Measurements from ENCODE around the gene DPYSL3. TPM values are rescaled to one million over a fixed set of nuclear protein-coding genes. Genes with fewer than 3 reads are reported as not detected.

The DPYSL3 gene
- total RNA-seq, 1 donor from 2014 or later = 414 TPM

DNA sequence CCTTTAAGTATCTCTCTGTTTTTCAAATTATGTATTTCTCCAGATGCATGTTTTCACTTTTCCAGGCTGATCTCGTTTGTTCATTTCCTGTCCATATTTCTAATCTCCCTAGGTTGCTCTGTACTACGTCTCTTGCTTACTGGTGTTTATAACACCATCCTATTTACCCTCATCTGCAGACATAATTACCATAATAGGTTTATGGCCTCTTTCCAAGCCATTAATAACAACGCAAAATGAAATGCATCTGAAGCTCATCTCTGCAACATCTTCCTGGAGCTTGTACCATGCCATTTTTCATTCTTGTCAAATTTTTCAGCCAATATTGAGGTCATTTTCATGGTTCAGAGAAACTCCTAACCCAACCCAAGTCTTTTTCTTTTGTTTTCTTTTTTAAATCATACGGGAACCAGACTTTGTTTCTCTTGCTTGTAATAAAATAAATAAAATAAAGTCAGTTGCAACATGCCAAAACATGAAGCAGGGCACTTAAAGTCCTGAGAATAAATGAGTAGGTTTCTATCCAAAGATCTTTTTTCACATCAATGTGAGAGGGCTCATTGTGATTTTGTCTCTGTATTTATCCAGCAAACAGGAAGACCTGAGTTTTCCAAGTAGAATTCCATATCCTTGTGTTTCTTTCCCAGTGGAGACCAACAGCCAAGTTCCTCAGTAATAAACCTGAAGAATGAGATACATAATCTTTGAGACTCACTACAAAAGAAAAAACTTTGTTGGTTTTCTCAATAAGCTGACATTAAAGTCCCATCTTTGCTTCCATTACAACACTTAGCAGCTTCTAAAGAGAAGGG is 37.0 kb downstream of the DPYSL3 start:
- peaks cover 46% of the 10 kb centered on the region for H3F3A ChIP-seq (ENCODE audit: low read depth)
- H3K9ac ChIP-seq = no peak overlapping the region
- H3K9me3 Mint-ChIP-seq = peaks cover 13% of the 10 kb centered on the region
- H3K4me3 Mint-ChIP-seq = no peak overlapping the region
- no peaks in the 10 kb centered on the region for H3K27me3 Mint-ChIP-seq (ENCODE audit: insufficient read depth, low read depth)
- no peaks in the 10 kb centered on the region for H3K9me3 ChIP-seq (ENCODE audit: low read depth)
- no peaks in the 10 kb centered on the region for H3K4me1 Mint-ChIP-seq
- H3K79me2 ChIP-seq (ENCODE audit: low read depth) = peaks cover 98% of the 10 kb centered on the region
- DNase-seq (ENCODE audit: low spot score) = no peak
- H3K36me3 ChIP-seq = no peaks in the 10 kb centered on the region
- H3K36me3 Mint-ChIP-seq = peaks cover 33% of the 10 kb centered on the region
- no peak for TF ChIP-seq EZH2 (IDR thresholded peaks at IDR 0.05)
- TF ChIP-seq, protein P1, sequence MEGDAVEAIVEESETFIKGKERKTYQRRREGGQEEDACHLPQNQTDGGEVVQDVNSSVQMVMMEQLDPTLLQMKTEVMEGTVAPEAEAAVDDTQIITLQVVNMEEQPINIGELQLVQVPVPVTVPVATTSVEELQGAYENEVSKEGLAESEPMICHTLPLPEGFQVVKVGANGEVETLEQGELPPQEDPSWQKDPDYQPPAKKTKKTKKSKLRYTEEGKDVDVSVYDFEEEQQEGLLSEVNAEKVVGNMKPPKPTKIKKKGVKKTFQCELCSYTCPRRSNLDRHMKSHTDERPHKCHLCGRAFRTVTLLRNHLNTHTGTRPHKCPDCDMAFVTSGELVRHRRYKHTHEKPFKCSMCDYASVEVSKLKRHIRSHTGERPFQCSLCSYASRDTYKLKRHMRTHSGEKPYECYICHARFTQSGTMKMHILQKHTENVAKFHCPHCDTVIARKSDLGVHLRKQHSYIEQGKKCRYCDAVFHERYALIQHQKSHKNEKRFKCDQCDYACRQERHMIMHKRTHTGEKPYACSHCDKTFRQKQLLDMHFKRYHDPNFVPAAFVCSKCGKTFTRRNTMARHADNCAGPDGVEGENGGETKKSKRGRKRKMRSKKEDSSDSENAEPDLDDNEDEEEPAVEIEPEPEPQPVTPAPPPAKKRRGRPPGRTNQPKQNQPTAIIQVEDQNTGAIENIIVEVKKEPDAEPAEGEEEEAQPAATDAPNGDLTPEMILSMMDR (IDR thresholded peaks at IDR 0.05) = no peak
- TF ChIP-seq EZH2phosphoT487 (IDR thresholded peaks at IDR 0.05) = no peak
- no peak overlapping the region for H3K4me2 ChIP-seq
- no peak overlapping the region for H3K27ac Mint-ChIP-seq
- no peaks in the 10 kb centered on the region for H3K27me3 ChIP-seq
- no peak overlapping the region for H3K4me3 ChIP-seq
- H3K27ac ChIP-seq = no peak overlapping the region
- no peak overlapping the region for H2AFZ ChIP-seq (replicated peaks)
- peaks cover 24% of the 10 kb centered on the region for H4K20me1 ChIP-seq (ENCODE audit: low read depth)
- H3K4me1 ChIP-seq = peaks cover 37% of the 10 kb centered on the region

- peaks cover 100% of the 10 kb centered on the region for H3K79me2 ChIP-seq (ENCODE audit: low read depth)
- TF ChIP-seq EZH2phosphoT487 (IDR thresholded peaks at IDR 0.05) = no peak
- Mint-ChIP-seq H3K27ac (no peak overlapping the region), H3K4me1 (peaks cover 3% of the 10 kb centered on the region), H3K4me3 (no peak overlapping the region), H3K27me3 (ENCODE audit: insufficient read depth, low read depth) (peaks cover 3% of the 10 kb centered on the region), H3K9me3 (peaks cover 12% of the 10 kb centered on the region), H3K36me3 (peaks cover 44% of the 10 kb centered on the region)
- no peak overlapping the region for H3K4me3 ChIP-seq
- DNase-seq (ENCODE audit: low spot score) = peak; percentile 16
- H3K27me3 ChIP-seq = no peaks in the 10 kb centered on the region
- H4K20me1 ChIP-seq (ENCODE audit: low read depth) = peaks cover under 1% of the 10 kb centered on the region
- no peaks in the 10 kb centered on the region for H3K9me3 ChIP-seq (ENCODE audit: low read depth)
- H3K36me3 ChIP-seq = no peaks in the 10 kb centered on the region
- peaks cover 63% of the 10 kb centered on the region for H3F3A ChIP-seq (ENCODE audit: low read depth)
- peaks cover 43% of the 10 kb centered on the region for H3K4me1 ChIP-seq
- H3K4me2 ChIP-seq = peak overlapping the region; percentile 11
- H2AFZ ChIP-seq (replicated peaks) = no peak overlapping the region
- peak overlapping the region; percentile 83 for H3K27ac ChIP-seq
- H3K9ac ChIP-seq = no peak overlapping the region
Observed at GRCh38 chr5:147467973-147468508, 41.8 kb downstream of the DPYSL3 start.

- DNase-seq (ENCODE audit: low spot score) = no peak
- H3K36me3 ChIP-seq = no peaks in the 10 kb centered on the region
- no peak overlapping the region for H2AFZ ChIP-seq (replicated peaks)
- H3F3A ChIP-seq (ENCODE audit: low read depth) = peaks cover 59% of the 10 kb centered on the region
- TF ChIP-seq, protein P1 (IDR thresholded peaks at IDR 0.05) = no peak
- H3K27ac ChIP-seq = peak overlapping the region; percentile 87
- Mint-ChIP-seq H3K27ac (peak overlapping the region; percentile 19), H3K27me3 (ENCODE audit: insufficient read depth, low read depth) (peaks cover 3% of the 10 kb centered on the region), H3K4me3 (no peak overlapping the region), H3K9me3 (peaks cover 20% of the 10 kb centered on the region), H3K36me3 (peaks cover 41% of the 10 kb centered on the region), H3K4me1 (peaks cover 3% of the 10 kb centered on the region)
- H3K4me3 ChIP-seq = no peak overlapping the region
- H3K9ac ChIP-seq = no peak overlapping the region
- no peaks in the 10 kb centered on the region for H4K20me1 ChIP-seq (ENCODE audit: low read depth)
- no peaks in the 10 kb centered on the region for H3K27me3 ChIP-seq
- peak overlapping the region; percentile 54 for H3K4me2 ChIP-seq
- peaks cover 100% of the 10 kb centered on the region for H3K79me2 ChIP-seq (ENCODE audit: low read depth)
- H3K9me3 ChIP-seq (ENCODE audit: low read depth) = no peaks in the 10 kb centered on the region
- peaks cover 43% of the 10 kb centered on the region for H3K4me1 ChIP-seq
Observed at GRCh38 chr5:147466360-147466980, 43.4 kb downstream of the DPYSL3 start.

Measured in neural progenitor cell (in vitro differentiated cells).